GM10266 (cell line): ENCODE data around the gene AK3.
A peak's percentile ranks its signal among the peaks of the same experiment; 100 is the strongest.
"Not testable (repeated sequence)": the region's sequence is repeated elsewhere in the genome, so short reads cannot be mapped to it uniquely, and the experiment has no call there.

Source experiments
- DNase-seq: peaks from one replicate; pipeline ENCODE4 v3.0.0; 2012; ENCODE audit errors: extremely low spot score
- CTCF ChIP-seq: IDR thresholded peaks from 2 replicates; pipeline ENCODE4 v1.5.1; 2012; ENCODE audit warnings: mild to moderate bottlenecking, low read depth; ENCODE audit not compliant: control insufficient read depth, insufficient read depth; ENCODE audit errors: missing control alignments

Gene AK3

GRCh38 chr9:4740638-4741364 is at the start of gene AK3:
AK3 (minus strand) TSS chr9:4741202; CDS start chr9:4741087, 115 bp downstream.
- peak; percentile 62 for TF ChIP-seq CTCF
- peak; percentile 97 for DNase-seq

- no peak for TF ChIP-seq CTCF
- DNase-seq, result no peak
Observed at GRCh38 chr9:4788703-4789102, 47.7 kb upstream of the AK3 start.

- no peak for TF ChIP-seq CTCF
- DNase-seq, result no peak
Observed at GRCh38 chr9:4787876-4788275, 46.9 kb upstream of the AK3 start.

GRCh38 chr9:4786599-4786998 is 45.6 kb upstream of the AK3 start:
- TF ChIP-seq CTCF, result no peak
- no peak for DNase-seq

- TF ChIP-seq CTCF, result no peak
- DNase-seq, result no peak
Observed at GRCh38 chr9:4784403-4784802, 43.4 kb upstream of the AK3 start.

- not testable (repeated sequence) for DNase-seq
Observed at GRCh38 chr9:4783191-4783590, 42.2 kb upstream of the AK3 start.

GRCh38 chr9:4781408-4781807 is 40.4 kb upstream of the AK3 start:
- TF ChIP-seq CTCF, result no peak
- DNase-seq, result no peak

- no peak for TF ChIP-seq CTCF
Observed at GRCh38 chr9:4780651-4781050, 39.6 kb upstream of the AK3 start.

GRCh38 chr9:4774958-4775357 is 34.0 kb upstream of the AK3 start:
- DNase-seq, result not testable (repeated sequence)

More at GRCh38 chr9:4780651-4781050, 39.6 kb upstream of the AK3 start:
- no peak for DNase-seq
